GM18951 (cell line): ENCODE data around the gene PRKAR1B.

Experiments used
- POLR2A ChIP-seq: IDR thresholded peaks from 4 replicates; pipeline ENCODE4 v1.6.1; 2011; ENCODE audit warnings: mild to moderate bottlenecking; ENCODE audit not compliant: insufficient read length, insufficient read depth; ENCODE audit errors: extremely low read depth
- in situ Hi-C: fragments of 300-500 bp; cut with MboI; formaldehyde crosslinking; loops from one replicate; pipeline ENCODE4 v1.12.0; 2022; ENCODE audit warnings: low sequenced_read_pairs, mixed read lengths, inconsistent platforms; ENCODE audit not compliant: unreplicated experiment

Gene PRKAR1B

DNA sequence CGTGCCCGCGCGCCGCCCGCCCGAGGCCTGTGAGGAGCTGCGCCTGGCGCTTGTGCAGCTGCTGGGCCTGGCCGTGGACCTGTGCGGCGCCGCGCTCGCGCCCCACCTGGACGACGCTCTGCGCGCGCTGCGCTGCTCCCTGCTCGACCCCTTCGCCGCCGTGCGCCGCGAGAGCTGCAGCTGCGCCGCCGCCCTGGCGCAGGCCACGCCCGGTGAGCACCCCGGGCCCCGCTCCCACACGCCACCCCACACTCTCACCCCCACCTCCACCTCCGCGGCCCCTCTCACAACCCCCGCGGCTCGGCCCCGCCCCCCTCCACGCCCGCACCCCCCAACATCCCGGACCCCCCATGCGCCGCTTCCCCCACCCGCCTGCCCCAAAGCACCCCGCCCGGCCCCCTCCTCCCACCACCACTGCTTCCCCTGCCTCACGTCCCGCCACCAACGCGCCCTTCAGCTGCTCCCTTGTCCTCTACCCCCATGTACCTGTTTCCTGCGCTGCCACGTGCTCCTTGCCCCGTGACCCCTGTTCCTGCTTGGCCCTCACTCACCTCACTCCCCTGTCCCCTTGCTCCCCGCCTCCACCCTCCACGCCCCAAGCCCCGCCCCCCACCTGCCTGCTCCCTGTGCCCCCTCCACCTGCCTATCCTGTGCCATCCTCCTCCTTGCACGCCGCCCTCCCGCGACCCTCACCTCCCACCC is at the start of gene PRKAR1B:
Gene PRKAR1B (minus strand): TSS at position 178 of the 702 bp plus-strand sequence. CDS start 15,776 bp downstream, outside the sequence.
- TF ChIP-seq POLR2A = peak; percentile 45

GRCh38 chr7:776381-776780 is 49.3 kb upstream of the PRKAR1B start:
- in situ Hi-C loops = loop anchor here (25.0 kb wide), 1 partner anchor 186 kb away; the partner anchor contains the start of gene ADAP1
- no peak for TF ChIP-seq POLR2A

More for the DNA sequence above, at the start of gene PRKAR1B:
- in situ Hi-C loops = no loop called here

GRCh38 chr7:774161-775109 is 47.4 kb upstream of the PRKAR1B start:
- in situ Hi-C loops = loop anchor here (25.0 kb wide), 1 partner anchor 188 kb away; the partner anchor contains the start of gene ADAP1
- no peak for TF ChIP-seq POLR2A

- TF ChIP-seq POLR2A = no peak
- in situ Hi-C loops = no loop called here
These were observed 46.5 kb upstream of the PRKAR1B start for GRCh38 chr7:773622-773915.

DNA sequence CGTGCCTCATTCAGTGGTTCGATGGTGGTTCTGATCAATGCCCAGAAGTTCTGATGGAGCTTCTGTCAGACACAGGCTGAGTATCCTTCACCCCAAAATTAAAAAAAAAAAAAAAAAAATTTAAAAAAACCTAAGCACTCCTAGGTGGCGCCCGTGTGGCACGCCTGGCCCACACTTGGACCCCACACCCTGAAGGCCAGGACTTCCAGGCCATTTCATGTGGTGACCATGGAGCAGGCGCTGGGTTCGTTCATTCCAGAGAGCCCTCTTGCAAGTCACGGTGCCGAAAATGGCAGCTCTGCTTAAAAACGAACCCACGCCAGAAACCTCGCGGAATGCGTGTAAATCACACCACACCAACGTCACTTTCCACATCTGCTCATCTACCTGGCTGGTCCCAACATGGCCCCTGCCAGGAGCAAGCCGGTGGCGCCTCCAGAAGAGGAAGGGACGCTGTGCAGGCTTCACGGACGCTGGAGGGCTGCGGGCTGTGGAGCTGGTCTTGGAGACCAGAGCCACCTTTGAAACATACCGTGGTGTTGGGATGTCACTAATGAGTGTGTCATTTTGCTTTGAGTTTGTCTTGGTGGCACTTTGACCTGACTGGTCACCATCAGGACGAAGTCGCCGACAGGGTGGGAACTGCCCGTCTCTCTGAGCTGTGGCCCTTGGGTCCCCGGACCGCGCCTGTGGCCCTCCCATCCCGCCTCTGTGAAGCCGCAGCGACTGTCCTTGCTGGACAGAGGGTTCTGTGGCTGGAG is 46.0 kb upstream of the PRKAR1B start:
- in situ Hi-C loops = no loop called here
- TF ChIP-seq POLR2A = no peak

GRCh38 chr7:772392-772791 is 45.3 kb upstream of the PRKAR1B start:
- no peak for TF ChIP-seq POLR2A
- in situ Hi-C loops = no loop called here

- no peak for TF ChIP-seq POLR2A
- in situ Hi-C loops = no loop called here
These were observed 44.9 kb upstream of the PRKAR1B start for GRCh38 chr7:772005-772294.

DNA sequence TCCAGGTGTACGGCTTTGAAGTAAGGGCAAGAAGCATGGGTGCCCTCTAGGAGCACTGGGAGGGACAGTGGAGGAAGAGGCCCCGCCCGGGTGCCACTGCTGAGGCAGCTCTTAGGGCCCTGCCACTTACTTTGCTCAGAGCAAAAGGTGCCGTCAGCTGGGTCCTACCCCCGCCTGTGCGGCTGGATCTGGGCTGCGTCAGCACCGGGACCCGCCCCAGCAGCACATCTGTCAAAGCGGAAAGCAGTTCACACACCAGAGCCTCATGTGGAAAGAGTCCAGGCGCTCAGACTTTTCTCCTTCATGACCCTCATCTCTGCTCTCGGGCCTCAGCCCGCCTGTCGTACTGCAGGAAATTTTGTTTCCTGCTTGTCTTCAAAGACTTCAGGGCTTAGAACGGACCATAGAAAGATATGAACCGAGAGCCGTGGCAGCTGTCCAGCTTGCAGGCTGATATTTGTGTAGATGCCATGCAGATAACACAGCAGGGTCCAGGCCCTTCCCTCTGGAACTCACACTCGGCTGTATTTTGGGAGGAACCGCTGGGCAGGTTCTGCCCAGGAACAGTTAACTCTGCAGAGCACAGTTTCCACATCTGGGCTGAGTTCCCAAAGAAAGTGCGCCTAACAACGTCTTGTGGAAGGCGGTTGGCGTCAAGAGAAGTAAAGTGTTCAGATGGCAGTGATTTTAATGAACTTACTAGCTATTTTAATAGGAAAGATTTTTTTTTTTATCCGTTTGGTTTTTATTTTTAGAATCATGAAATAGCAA is 44.3 kb upstream of the PRKAR1B start:
- in situ Hi-C loops = no loop called here
- no peak for TF ChIP-seq POLR2A

- no peak for TF ChIP-seq POLR2A
- in situ Hi-C loops = no loop called here
These were observed 43.7 kb upstream of the PRKAR1B start for GRCh38 chr7:770741-771166.

DNA sequence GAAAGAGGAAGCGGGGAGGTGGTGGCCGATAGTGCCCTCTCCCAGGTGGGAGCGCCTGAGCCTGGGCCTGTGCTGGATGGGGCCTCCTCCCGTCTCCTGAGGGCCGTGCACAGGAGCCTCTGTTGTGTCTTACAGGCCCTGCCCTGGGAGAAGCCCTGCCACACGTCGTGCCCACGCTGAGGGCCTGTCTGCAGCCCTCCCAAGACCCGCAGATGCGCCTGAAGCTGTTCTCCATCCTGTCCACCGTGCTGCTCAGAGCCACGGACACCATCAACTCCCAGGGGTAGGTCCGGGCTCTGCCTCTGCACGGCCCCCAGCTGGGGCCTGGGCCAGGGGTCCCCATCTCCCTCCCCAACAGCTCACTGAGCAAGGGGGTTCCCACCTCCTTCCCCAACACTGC is 43.3 kb upstream of the PRKAR1B start:
- TF ChIP-seq POLR2A = no peak
- in situ Hi-C loops = no loop called here

DNA sequence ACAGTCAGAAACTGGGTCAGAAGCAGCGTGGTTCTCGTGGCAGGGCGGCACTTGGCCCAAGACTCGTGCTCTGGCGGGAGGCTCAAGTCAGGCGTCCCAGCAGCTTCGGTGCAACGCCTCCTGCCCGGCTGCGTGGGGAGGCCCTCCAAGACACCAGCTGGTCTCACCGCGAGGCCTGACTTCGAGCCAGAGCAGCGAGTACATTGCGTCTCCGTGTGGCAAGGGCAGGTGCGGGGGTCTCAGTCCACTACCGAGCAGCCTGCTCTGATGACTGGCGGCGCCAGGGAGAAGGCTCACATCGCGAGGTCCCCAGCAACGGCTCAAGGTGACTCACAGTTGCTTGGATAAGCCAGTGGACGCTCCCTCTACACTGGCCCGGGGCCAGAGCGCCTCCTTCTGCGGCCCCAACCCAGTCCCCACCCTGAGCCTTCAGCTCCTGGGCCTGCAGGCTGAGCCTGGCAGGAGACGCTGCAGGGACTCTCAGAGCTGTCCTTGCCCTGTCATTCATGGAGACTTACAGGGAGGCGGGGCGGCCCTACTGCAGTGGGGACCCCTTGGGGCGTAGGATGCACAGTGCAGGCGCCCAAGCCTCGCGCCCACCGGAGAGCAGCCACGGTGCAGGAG is 41.9 kb upstream of the PRKAR1B start:
- in situ Hi-C loops = loop anchor here (10.0 kb wide), 1 partner anchor 454 kb away; no protein-coding TSS in a partner anchor
- no peak for TF ChIP-seq POLR2A
